ENCODE data around the gene PSMD13.

PSMD13 gene

DNA sequence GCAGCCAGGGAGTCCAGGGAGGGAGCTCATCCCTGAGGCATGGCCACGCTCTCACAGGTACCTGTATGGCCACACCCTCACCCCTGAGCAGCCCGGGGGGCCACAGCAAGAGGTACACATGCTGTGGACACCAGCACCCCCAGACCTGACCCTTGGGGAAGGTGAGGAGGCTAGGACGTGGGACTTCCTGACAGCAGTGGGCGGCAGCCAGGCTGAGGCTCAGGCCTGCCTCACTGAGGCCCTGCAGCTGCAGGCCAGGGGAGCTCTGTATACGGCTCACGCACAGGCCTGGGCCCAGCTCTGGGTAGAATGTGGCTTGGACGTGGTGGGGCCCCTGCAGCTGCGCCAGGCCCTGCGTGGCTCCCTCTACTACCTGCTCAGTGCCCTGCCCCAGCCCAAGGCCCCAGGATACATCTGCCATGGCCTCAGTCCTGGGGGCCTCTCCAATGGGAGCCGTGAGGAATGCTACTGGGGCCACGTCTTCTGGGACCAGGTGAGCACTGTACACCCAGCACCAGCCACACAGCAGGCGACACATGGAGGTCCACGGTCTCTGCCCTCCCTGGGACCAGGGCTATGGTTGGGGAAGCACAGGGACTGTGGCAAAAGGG is 54.0 kb downstream of the PSMD13 start:
- peak in 1 of 2 donors; percentile 0 for DNase-seq

DNA sequence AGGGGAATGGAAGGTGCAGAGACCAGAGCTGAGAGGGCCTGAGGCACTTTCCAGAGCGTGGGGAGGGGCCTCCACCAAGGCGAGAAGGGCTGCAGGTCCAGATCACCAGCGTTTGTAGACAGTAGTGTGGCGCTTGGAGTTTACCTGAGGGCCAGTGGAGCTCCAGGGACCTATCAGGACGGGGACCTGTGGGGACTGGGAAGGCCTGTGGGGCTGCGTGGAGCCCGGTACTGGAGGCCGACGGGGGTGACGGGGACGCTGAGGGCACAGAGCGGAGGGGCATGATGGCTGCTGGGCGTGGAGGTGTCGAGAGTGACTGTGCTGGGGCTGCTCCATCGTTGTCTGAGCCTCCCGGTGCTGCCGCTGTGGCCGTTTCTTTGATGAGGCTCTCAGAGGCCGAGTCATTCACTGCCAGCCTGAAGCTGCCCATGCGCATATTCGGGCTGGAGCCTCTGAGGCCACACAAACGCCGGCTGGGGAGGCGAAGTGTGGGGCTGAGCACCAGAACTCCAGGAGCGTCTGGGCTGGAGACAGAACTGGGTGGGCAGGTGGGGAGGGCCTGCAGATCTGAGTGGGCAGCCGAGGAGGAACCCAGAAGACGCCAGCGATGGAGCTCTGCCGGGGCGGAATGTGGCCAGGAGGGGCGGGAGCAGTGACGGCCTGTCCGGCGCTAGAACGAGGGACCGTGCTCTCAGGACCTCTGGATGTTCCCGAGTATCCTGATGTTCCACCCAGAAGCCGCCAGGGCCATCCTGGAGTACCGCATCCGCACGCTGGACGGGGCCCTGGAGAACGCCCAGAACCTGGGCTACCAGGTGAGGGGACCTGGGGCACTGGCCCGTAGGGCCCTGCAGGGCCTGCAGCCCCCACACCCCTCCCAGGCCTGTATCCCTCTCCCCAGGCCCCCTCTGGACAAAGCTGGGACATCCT is 54.8 kb downstream of the PSMD13 start:
- DNase-seq, result no peak

DNA sequence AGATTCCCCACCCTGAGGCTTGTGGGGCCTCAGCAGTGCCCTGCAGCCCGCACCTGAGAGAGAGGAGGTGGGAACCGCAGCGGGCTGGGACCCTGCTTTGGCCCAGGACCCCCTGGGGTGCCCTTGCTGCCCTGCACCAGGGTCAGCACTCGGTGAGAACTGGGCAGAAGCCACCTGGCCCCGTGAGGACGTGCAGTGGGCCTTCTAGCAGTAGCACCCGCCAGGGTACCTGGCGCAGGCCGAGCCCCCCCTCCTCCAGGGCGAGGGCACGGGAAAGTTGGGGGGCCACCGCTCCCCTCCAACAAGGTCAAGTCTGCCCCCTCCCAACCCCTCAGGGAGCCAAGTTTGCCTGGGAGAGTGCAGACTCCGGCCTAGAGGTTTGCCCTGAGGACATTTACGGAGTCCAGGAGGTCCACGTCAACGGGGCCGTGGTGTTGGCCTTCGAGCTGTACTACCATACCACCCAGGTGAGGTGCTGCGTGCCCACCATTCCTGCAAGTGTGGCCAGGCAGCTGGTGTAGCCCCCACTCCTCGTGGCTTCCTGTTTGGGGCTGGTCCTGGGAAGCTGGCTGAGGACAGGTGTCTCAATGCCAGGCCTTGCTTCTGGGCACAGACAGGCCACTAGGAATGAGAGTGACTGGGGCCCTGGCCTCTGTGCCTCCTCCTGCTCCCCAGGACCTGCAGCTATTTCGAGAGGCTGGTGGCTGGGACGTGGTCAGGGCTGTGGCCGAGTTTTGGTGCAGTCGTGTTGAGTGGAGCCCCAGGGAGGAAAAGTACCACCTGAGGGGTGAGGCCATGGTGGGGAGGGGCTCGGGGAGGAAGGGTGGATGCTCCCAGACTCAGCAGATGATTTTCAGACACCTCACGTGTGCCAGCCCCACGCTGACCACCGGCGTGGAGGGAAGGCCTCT is 55.7 kb downstream of the PSMD13 start:
- no peak for DNase-seq

DNA sequence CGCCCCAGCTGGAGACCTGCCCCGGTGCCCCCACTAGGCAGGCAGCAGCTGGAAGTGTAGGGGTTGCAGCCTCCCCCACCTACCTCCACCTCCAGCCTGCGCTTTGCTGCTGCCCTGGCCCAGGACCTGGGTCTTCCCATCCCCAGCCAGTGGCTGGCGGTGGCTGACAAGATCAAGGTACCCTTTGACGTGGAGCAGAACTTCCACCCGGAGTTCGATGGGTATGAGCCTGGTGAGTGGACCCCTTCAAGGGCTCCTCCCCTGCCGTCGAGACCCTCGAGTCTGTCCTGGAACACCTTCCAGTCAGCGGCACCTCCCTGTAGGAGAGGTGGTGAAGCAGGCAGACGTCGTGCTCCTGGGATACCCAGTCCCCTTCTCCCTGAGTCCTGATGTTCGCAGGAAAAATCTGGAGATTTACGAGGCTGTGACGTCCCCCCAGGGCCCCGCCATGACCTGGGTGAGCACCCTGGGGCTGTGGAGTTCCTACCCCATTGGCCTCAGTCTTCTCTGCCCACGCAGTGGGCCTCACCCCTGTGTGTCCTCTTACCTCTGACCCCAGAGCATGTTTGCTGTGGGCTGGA is 56.6 kb downstream of the PSMD13 start:
- DNase-seq, result no peak

DNA sequence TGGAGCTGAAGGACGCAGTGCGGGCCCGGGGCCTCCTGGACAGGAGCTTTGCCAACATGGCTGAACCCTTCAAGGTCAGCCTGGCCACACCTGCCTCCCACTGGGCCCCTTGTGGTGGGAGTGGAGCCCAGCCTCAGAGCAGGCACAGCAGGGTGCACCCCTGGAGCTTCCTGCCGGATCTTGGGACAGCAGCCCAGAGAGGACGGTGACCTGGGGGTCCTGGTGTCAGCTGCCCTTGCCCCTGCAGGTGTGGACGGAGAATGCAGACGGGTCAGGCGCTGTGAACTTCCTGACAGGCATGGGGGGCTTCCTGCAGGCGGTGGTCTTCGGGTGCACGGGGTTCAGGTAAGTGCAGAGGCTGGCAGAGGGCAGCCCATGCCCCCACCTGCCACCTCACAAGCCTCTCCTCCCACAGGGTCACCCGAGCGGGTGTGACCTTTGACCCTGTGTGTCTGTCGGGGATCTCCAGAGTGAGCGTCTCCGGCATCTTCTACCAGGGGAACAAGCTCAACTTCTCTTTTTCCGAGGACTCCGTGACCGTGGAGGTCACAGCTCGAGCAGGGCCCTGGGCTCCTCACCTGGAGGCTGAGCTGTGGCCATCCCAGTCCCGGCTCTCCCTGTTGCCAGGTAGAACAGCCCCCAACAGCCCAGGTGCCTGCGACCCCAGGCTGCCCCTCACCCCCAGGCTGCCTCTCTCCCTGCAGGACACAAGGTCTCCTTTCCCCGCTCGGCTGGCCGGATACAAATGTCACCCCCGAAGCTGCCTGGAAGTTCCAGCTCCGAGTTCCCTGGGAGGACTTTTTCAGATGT is 57.3 kb downstream of the PSMD13 start:
- no peak for DNase-seq

DNA sequence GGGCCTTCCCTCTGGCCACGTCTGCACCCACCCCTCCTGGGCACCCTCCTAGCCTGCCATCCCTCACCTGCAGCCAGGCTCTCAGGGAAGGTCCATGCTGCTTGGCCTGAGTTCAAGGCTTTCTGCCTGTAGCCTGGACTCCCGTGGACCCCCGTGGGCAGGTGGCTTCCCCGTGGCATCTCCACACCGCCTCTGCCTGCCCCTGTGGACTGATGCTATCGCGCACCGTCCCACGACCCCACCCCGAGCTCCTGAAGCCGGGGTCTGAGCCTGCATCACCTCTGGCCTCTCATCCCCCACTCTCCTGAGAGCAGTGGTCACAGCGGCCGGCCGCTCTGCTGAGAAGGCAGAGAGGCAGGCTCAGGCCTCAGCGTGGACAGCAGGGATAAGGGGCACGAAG is 58.0 kb downstream of the PSMD13 start:
- no peak for DNase-seq

DNA sequence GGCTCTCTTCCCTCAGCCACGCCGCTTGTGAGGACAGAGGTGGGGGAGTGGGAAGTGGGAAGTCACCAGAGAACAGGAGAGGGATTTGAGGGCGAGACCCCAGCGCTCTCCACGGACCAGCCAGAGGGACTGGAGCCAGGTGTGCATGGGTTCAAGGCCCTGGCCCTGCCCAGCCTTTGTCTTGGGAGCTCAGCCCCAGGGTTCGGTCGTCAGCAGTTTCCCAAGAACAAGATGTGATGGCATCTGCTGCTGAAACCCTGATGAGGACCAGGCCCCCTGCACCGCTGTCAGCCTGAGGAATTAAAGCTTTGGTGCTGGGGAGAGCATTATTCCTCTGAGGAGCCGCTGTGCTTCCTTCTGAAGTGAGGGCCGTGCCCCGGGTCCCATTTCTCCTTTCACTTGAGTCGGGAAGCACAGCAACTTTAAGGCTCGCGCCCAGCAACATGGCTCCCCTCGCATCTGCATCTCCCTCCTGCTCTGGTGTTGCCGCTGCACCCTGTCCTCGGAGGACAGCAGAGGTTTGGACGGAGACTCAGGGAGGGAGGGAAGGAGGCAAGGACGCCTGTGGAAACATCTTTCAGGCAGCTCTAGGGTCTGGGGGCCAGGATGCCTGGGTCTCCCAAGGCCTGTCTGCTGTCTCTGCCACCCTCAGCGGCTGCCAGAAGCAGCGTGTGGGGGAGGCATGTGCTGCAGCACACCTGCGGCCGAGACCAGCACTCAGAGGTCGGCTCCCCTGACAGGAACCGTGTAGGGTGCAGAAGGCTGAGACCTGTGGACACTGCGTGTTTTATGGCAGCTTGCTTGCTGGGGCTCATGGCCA is 58.8 kb downstream of the PSMD13 start:
- no peak for DNase-seq

DNA sequence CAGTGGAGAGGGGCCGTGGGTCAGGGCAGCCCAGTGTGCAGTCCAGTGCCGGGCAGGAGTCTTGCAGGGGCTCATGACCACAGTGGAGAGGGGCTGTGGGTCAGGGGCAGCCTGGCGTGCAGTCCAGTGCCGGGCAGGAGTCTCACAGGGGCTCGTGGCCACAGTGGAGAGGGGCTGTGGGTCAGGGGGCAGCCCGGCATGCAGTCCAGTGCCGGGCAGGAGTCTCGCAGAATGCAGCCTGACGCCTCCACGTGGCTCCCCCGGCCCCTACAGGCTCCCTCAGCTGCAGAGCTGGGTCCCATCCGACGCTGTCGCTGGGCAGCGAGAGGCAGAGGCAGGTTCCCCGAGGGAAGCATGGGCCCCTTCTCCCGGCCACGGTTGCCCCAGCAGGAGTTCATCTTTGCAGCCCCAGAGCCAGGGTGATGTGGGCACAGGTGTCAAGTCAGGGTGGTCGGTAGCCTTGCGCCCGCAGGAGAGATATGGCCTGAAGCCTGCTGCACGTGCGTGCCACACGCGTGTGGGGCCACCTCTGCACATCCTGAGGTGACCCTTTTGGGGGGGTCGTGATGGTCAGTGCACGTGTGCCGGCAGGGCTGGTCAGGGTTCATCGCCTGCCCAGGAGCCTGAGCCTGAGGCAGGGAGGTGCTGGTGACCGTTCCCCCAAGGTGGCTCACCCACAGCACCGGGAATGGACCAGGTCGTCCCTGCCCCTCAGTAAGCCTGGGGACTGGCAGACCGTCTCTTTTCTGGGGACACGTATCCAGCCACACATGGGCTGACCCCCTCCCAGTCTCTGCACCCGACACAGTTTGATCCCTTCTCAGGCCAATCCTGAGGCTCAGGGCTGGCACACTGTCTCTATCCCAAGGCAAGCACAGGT is 59.6 kb downstream of the PSMD13 start:
- no peak for DNase-seq

DNA sequence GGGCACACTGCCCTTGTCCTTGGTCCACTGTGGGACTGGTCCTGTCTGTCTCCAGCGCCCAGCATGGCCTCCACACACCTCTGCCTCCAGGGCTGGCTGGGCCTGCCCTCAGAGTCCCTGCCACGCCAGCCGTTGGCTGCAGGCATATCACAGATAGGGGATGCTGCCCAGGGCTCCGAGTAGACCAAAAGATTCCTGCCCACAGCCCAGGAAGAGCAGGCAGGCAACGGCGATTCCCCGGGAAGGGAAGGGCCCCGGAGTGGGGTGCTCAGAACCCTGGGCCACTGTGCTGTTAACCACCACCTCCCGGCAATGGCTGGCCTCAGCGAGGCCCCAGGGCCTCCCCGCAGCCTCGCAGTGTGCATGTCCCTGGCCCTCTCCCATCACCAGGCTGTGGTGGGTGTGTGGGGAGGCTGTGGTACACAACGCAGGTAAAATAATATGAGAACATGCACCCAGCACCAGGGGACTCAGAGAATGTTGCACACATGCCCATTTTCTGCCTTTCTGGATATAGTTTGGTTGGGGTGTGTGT is 60.3 kb downstream of the PSMD13 start:
- DNase-seq, result peak in 1 of 2 donors; percentile 20

DNA sequence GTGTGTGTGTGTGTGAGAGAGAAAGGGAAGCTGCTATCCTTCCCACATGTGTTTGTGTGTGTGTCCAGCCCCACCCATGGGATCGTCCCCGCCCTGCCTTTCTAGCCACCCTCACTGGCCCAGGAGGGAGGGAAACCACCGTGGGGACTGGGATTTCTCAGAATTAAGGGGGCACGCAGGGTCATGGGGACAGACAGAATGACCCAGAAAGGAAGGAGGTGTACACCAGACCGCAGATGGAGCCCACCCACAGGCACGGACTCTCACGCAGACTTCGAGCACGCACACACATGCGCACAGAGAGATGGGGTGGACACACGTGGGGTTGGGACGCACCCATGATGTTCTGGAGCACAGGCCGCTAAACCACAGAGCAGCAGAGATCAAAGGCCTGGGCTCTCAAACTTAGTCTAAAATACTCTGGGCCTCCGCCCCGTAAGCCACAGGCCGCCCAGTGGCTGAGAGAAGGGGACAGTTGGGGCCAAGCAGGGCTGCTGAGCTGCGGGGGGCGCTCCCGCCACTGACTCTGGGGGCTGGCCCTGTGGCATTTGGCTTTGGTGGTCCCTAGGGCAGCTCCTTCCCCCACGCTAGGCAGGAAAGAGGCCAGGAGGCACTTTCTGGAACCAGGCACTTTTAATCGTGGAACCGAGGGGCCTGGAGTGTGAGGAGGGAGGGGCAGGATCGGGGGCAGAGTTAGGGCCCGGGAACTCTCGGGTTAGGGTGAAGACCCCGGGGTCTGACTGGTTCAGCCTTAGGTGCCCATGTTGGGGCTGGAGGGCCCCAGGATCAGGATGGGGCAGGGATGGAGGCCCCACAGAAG is 61.0 kb downstream of the PSMD13 start:
- peak; percentile 51 to 53 for DNase-seq

DNA sequence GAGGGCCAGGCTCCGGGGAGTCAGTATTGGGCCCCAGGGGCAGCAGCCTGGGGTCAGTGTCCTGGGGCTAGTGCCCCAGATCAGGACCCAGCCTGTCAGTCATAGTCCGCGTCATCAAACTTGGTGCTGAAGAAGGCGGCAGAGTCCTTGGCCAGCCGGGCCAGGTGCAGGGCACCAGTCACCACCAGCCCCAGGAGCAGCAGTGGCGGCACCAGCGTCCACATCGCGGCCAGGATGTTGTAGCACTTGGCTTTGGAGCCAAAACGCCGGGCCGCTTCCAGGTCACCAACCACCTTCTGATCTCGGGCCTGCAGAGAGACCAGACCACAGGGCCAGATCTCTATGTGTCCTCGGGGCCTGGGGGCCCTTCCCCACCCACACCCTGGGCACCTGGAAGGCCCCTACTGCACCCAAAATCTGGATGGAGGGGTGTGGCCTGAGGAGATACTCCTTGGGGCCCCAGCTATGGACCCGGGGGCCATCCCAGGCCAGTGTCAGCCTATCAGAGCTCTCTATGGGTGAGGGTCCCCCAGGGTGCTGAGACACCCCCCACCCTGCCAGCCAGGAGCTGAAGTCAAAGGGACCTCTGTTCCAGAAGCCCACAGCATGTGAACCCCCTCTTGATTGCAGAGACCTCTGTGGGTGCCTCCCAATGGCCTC is 61.8 kb downstream of the PSMD13 start:
- DNase-seq, result no peak

DNA sequence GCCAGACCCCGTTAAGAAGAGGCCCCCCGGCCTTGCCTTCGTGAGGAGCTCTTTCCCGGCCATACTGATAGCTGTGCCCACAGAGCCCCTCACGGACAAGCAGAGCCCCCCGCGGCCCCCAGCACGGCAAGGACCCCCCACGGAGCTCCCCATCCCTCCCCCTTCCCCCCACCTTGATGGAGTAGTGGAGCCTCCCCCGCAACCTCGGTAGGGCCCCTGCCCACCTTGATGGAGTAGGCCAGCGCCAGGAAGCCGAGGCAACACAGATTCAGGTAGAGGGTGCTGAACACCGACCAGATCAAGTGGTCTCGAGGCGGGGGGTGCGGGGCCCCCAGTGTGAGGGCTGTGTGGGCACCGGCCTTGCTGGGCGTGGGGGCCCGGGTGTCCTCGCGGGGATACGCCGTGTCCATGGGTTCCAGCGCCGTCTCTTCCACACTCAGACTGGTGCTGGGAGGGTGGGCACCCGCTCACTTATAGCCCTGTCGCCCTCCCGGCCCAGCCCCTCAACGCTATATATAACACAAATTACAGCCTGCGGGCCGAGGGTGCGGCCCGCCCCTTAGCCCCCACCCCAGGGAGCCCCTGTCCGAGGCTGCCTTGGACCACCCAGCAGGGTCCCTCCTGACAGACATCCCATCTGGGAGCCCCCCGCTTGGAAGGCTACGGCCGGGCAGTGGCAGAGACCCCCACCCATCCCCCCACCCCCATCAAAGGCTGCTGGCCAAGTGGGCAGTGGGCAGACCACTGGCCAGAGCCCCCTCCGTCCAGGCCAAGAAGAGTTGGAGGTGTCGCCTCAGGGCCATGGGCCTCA is 62.5 kb downstream of the PSMD13 start, which contains the start of gene IFITM5:
Gene IFITM5 (minus strand): TSS at position 446 of the 811 bp plus-strand sequence. CDS start 36 bp downstream, at position 410.
- no peak for DNase-seq

DNA sequence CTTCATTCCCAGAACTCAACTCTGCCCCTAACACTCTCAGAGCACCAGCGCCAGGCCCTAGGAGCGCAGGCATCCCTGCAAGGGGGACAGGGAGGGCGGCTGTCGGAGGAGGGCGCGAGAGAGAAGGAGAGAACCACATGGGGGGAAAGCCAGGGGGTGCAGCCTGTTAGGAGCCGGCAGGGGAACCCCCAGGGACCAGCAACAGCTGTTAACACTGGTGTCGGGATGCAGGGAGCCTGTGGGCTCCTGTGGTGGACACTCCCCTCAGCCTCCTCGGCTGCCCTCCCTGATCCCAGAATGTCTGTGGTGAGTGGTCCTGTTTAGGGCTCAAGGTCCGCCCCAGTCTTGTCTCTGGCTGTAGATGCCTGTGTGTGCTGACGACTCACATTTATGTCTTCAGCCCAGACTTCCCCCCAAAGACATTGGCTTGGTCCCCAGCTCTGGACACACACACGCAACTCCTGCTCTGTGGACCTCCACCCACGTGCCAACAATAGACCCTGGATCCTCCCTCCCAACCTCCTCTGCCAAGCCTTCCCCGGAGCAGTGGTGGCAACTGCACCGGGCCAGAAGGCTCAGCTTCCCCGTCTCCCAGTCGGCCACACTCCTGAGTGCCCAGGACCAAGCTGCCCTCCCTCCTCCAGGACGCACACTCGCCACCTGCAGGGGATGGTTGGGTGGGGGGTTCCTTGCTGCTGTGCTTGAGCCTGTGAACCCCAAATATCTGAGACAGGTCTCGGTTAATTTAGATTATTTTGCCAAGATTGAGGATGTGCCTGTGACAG is 63.4 kb downstream of the PSMD13 start:
- DNase-seq, result no peak

All from CD4-positive, alpha-beta T cell treated with Interleukin-1 beta for 1 hour (primary cell).